DND-41 (cell line): ENCODE data around the gene ADAMTSL4.

Experiments used
- EZH2 ChIP-seq: IDR thresholded peaks from 3 replicates; pipeline ENCODE4 v1.6.1; 2012; ENCODE audit warnings: borderline replicate concordance, low read depth, mild to moderate bottlenecking, moderate library complexity, low read length, inconsistent platforms; ENCODE audit not compliant: severe bottlenecking
- TF ChIP-seq, protein P1 (sequence below): IDR thresholded peaks from 2 replicates; pipeline ENCODE4 v1.5.1; 2012; ENCODE audit warnings: borderline replicate concordance, low read length, moderate library complexity, mild to moderate bottlenecking; ENCODE audit not compliant: poor library complexity, severe bottlenecking; ENCODE audit errors: extremely low read depth

DNA sequence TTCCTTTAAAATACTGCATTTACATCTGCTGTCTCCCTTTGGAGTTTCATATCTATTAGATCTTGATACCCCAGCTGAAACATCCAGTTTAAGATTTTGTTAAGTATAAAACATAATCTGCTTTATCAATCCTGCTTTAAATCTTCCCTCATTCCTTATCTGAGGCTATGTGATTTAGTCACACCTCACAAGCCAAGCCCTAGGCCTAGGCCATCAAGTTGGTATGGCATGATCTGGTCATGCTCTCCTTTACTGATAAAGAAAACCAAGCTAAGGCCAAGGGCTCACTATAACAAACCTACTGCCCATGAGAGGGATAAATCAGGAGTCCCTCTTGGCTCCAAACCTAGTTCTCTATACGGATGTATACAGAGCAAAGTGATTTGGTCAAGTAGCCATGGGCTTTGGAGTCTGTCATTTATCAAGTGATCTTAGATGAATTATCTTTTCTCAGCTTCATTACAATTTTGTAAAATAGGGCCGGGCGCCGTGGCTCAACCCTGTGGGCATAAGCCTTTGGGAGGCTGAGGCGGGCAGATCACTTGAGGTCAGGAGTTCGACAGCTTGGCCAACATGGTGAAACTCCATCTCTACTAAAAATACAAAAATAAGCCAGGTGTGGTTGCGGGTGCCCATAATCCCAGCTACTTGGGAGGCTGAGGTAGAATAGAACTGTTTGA is 57.4 kb downstream of the ADAMTSL4 start:
- TF ChIP-seq, protein P1, sequence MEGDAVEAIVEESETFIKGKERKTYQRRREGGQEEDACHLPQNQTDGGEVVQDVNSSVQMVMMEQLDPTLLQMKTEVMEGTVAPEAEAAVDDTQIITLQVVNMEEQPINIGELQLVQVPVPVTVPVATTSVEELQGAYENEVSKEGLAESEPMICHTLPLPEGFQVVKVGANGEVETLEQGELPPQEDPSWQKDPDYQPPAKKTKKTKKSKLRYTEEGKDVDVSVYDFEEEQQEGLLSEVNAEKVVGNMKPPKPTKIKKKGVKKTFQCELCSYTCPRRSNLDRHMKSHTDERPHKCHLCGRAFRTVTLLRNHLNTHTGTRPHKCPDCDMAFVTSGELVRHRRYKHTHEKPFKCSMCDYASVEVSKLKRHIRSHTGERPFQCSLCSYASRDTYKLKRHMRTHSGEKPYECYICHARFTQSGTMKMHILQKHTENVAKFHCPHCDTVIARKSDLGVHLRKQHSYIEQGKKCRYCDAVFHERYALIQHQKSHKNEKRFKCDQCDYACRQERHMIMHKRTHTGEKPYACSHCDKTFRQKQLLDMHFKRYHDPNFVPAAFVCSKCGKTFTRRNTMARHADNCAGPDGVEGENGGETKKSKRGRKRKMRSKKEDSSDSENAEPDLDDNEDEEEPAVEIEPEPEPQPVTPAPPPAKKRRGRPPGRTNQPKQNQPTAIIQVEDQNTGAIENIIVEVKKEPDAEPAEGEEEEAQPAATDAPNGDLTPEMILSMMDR = no peak
- no peak for TF ChIP-seq EZH2
